Myocyte (in vitro differentiated cells): Measurements from ENCODE around the gene MRPS11. TPM values are rescaled to one million over a fixed set of nuclear protein-coding genes. Genes with fewer than 3 reads are reported as not detected.
"Not testable (repeated sequence)": the region's sequence is repeated elsewhere in the genome, so short reads cannot be mapped to it uniquely, and the experiment has no call there.

Source experiments
- DNase-seq: peaks from one replicate; pipeline ENCODE4 v3.0.0-alpha.2; 2012; ENCODE audit warnings: low read depth
- polyA plus RNA-seq: library from polyadenylated mRNA; unstranded; fragments of >200 nt; gene quantifications from one replicate; pipeline ENCODE4 v1.2.1, GENCODE V29; 2012; ENCODE audit warnings: missing spikeins
- total RNA-seq: library from RNA; depleted of rRNA; stranded (reverse); fragments of >200 nt; gene quantifications from 2 replicates; pipeline ENCODE4 v1.2.3, GENCODE V29; 2014

The MRPS11 gene
- total RNA-seq, result 47.9 and 50.4 TPM in 2 replicates
- 99.2 TPM for polyA plus RNA-seq

- DNase-seq, result peak; percentile 95
These were observed at the start of gene MRPS11, which contains the start of gene MRPL46 for GRCh38 chr15:88467073-88467934. Gene MRPS11, plus strand, starts transcription at chr15:88467708. Its CDS starts 10 bp downstream, at chr15:88467718. Gene MRPL46, minus strand, starts transcription at chr15:88467388. Its CDS starts 11 bp downstream, at chr15:88467377.

DNA sequence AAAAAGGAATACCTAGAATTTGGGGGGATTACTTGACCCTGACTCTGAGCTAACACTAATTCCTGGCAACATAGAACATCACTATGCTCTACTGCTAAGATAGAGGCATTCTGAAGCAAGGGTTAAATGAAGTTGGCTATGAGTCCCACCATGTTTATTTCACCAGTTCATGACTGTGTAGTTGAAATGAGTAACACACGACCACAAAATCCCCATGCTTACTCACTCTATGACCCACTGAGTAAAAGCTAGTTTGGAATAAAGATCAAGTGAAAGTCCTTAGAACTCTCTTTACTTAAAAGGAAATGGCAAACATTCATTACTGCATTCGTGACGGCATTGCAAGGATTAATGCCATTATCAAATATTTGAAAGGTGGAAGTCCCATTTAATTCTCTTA, 47.7 kb upstream of the MRPS11 start:
- no peak for DNase-seq

DNA sequence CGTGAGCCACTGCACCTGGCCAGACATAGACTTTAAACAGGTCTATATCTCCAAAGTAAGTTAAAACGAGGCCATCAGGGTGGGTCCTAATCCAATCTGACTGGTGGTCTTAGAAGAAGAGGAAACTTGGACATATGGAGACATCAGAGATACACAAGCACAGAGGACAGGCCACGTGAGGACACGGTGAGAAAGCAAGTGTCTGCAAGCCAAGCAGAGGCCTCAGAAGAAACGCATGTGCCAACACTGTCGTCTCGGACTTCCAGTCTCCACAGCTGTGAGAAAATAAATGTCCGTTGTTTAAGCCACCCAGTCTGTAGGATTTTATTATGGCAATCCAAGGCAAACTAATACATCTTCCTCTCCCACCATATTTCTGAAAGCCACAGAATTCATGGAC, 44.2 kb upstream of the MRPS11 start:
- DNase-seq, result no peak

- no peak for DNase-seq
These were observed 41.2 kb upstream of the MRPS11 start for GRCh38 chr15:88426304-88426703.

GRCh38 chr15:88428053-88428452, 39.5 kb upstream of the MRPS11 start:
- no peak for DNase-seq

- no peak for DNase-seq
These were observed 38.5 kb upstream of the MRPS11 start for GRCh38 chr15:88428805-88429605.

DNA sequence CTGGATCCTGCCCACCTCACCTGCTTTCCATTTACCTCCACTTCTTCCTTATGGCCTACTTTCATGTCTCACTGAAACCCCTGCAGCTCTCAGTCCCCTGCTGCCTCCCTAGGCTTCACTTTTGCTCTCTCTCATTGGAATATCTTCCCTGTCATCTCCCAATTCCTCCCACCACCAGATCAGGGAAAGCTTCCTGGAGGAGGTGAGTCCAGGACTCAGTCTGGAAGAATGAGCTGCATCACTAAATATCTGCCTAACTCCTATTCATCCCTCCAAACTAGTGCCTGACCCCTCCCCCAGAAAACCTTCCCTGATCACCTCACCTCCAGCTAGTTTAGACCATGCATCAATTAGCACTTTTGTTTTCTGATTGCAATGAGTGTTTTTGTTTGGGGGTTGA, 37.5 kb upstream of the MRPS11 start:
- DNase-seq, result no peak

- no peak for DNase-seq
These were observed 36.1 kb upstream of the MRPS11 start for GRCh38 chr15:88431441-88431840.

- no peak for DNase-seq
These were observed 34.3 kb upstream of the MRPS11 start for GRCh38 chr15:88433046-88433685.

GRCh38 chr15:88434106-88434505, 33.4 kb upstream of the MRPS11 start:
- not testable (repeated sequence) for DNase-seq

- DNase-seq, result no peak
These were observed 29.3 kb upstream of the MRPS11 start for GRCh38 chr15:88438181-88438580.

- no peak for DNase-seq
These were observed 27.5 kb upstream of the MRPS11 start for GRCh38 chr15:88440021-88440420.

GRCh38 chr15:88441076-88441730, 26.3 kb upstream of the MRPS11 start:
- no peak for DNase-seq

- no peak for DNase-seq
These were observed 20.3 kb upstream of the MRPS11 start for GRCh38 chr15:88447206-88447605.

DNA sequence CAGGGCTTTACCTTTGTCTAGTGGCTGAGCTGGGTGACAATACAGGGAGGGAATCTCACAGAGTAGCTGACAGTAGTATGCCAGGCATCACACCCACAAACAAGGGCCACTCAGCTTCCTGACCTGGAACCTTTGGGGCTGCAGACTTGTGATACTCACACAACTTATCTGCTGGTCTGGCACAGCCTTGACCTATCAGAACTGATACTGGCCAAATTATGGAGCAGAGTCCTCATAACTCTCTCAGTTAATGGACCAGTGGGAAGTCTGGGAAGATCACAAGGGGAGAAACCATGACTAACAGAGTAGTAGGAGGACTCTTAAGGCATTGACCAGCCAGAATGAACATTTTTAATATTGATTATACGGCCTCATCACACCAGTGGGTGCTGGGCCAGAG, 19.8 kb upstream of the MRPS11 start:
- DNase-seq, result no peak

GRCh38 chr15:88448991-88449461, 18.5 kb upstream of the MRPS11 start:
- no peak for DNase-seq

- DNase-seq, result no peak
These were observed 17.9 kb upstream of the MRPS11 start for GRCh38 chr15:88449581-88449980.

- peak; percentile 51 for DNase-seq
These were observed 17.2 kb upstream of the MRPS11 start for GRCh38 chr15:88450125-88450798.

GRCh38 chr15:88453651-88454050, 13.9 kb upstream of the MRPS11 start:
- no peak for DNase-seq

- DNase-seq, result no peak
These were observed 13.3 kb upstream of the MRPS11 start for GRCh38 chr15:88454236-88454635.
